NOMO-1 treated with dmso at 0.1 percent for 144 hours (cell line): ENCODE measurements around the gene KCMF1.
"Not testable (repeated sequence)": the region's sequence is repeated elsewhere in the genome, so short reads cannot be mapped to it uniquely, and the experiment has no call there.

Experiments used
- DNase-seq: peaks from one replicate; lab custom pipeline; 2025; ENCODE audit not compliant: unreplicated experiment; lab: John Stamatoyannopoulos, UW

KCMF1 gene

GRCh38 chr2:84970868-84971509, at the start of gene KCMF1:
KCMF1 (plus strand) TSS chr2:84971161; CDS start chr2:84971452, 291 bp downstream.
- peak; percentile 50 for DNase-seq

DNA sequence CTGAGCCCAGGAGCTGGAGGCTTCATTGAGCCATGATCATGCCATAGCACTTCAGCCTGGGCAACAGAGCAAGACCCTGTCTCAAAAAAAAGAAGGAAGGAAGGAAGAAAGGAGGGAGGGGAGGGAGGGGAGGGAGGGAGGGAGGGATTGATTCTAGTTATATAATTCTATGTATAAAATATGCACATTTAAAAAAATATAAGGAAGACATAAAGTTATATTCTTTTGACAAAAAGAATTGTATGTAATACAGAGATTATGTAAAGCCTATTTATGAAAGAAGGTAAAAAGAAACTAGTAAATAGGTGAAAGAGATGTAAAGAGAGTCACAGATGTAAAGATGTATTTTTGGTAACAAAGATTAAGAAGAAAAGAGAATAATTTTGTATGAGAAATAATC, 48.0 kb upstream of the KCMF1 start:
- no peak for DNase-seq

GRCh38 chr2:84924173-84925106, 46.5 kb upstream of the KCMF1 start:
- no peak for DNase-seq

DNA sequence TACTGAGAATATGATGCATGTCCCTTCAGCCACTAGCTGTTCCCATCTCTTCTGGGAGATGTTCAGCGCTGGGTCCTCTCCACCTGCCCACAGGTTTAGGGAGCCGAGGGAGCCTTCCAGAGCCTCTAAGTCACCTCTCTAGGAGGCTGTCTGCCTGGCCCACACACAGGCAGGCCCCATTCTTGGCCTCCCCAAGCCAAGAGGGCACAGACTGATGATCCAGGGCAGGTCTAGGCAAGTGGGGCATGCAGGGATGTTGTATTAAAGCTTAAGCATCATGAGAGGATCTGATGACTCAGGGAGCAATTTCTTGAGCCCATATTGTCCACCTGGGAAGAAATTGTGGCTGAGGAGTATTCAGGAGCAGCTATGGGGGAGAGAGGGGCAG, 45.6 kb upstream of the KCMF1 start:
- no peak for DNase-seq

- DNase-seq = peak; percentile 93
Measured at GRCh38 chr2:84925724-84926376, 45.1 kb upstream of the KCMF1 start.

DNA sequence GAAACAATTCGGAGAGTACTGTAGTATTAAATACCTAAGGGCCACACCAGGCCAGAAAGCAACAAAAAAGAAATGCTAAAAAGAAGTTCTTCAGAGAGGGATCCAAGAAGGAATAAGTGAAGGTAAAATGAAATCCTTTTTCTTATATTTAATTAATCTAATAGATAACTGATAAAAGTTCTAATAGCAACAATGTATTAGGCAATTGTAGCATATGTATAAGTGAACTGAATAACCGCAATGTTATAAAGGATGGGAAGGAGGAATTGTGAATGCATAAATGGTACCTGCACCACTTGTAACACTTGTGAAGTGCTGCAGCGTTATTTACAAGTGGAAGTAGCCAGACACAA, 43.7 kb upstream of the KCMF1 start:
- DNase-seq = no peak

GRCh38 chr2:84931384-84931821, 39.6 kb upstream of the KCMF1 start:
- no peak for DNase-seq

- no peak for DNase-seq
Measured at GRCh38 chr2:84938194-84938879, 32.6 kb upstream of the KCMF1 start.

GRCh38 chr2:84939426-84940087, 31.4 kb upstream of the KCMF1 start:
- peak; percentile 95 for DNase-seq

GRCh38 chr2:84940088-84940470, 30.9 kb upstream of the KCMF1 start:
- DNase-seq = no peak

GRCh38 chr2:84940831-84941412, 30.0 kb upstream of the KCMF1 start:
- DNase-seq = peak; percentile 31

GRCh38 chr2:84942166-84942565, 28.8 kb upstream of the KCMF1 start:
- DNase-seq = no peak

DNA sequence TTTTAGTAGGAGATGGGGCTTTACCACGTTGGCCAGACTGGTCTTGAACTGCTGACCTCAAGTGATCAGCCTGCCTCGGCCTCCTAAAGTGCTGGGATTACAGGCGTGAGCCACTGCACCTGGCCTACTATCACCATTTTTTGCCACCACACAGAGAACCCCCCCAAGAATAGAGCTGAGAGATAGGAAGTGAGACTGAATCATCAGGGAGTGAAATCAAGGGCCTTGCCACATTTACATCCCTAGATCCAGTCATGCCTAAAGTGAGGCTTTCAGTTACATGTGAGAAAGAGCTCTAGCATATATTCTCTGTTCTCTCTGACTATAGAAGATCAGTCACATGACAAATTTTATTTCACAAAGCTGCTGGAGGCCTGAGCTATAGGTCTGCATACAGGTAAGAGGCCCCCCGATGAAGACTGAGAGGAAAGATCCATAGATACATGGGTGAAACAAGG, 28.0 kb upstream of the KCMF1 start:
- DNase-seq = no peak

DNA sequence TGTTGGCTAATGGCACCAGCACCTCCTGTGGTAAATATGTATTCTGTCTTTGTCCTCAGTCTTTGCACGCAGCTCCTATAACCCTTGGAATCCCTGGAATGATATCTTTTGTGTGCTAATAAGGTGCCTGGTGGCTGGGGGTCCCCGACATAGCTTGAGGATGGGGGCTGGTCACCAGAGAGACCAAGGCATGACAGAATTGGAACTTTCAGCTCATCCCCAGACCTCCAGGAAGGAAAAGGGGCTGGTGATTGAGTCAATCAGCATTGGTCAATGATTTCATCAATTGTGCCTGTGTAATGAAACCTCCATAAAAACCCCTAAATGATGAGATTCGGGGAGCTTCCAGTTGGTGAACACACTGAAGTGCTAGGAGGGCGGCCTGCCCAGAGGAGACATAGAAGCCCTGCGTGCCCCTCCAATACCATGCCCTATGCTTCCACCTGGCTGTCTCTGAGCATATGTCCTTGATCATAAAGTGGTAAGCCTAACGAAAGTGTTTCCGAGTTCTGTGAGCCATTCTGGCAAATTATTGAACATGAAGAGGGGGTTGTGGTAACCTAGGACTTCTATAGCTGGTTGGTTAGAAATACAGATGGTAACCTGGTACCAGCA, 26.6 kb upstream of the KCMF1 start:
- DNase-seq = no peak

DNA sequence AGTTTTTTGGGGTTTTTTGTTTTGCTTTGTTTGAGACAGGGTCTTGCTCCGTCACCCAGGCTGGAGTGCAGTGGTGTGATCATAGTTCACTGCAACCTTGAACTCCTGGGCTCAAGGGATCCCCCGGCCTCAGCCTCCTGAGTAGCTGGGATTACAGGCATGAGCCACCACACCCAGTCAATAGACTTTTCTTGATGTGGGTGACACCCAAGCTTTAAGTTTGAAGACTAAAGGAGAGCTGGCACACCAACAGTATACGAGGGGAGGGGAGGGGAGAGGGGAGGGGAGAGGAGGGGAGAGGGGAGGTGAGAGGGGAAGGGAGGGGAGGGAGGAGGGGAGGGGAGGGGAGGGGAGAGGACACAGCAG, 25.1 kb upstream of the KCMF1 start:
- DNase-seq = not testable (repeated sequence)

GRCh38 chr2:84946204-84947009, 24.6 kb upstream of the KCMF1 start:
- DNase-seq = peak; percentile 85

GRCh38 chr2:84947010-84947593, 23.9 kb upstream of the KCMF1 start:
- DNase-seq = no peak

DNA sequence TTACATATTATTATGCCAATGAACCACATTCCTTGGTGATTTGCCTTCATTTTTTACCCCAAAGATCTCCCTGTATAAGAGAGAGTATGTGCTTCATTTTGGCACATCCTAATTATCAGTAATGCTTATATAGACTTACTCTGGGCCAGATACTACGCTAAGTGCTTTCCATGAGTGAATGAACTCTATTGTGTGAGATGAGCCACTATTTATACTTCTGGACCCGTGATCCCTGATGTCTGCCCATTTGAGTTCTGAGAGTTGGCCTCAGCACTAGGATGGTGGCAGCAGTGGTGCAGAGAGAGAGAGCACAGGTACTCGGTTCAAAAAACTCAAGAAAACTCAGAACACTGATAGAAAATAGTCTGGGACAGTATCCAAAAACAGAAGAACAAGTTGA, 17.4 kb upstream of the KCMF1 start:
- no peak for DNase-seq

DNA sequence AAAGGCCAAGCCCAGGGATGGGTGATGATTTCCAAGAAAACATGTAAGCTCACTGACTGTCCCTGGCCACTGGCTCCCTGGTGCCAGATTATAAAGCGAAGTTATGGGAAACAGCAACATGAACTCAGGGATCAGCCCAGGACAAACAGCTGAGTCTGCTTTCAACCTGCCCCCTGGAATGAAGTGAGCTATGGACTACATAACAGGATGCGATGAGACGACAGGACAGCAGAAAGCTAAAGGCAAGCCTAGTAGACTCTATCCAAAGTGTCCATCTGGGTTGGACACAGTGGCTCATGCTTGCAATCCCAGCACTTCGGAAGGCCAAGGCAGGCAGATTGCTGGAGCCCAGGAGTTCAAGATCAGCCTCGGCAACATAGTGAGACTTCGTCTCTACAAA, 16.6 kb upstream of the KCMF1 start:
- DNase-seq = no peak
